Epidermal melanocyte (primary cell): ENCODE results near the gene SLC26A8.
A peak's percentile ranks its signal among the peaks of the same experiment; 100 is the strongest.
"Not testable (repeated sequence)": the region's sequence is repeated elsewhere in the genome, so short reads cannot be mapped to it uniquely, and the experiment has no call there.

Source experiments
- DNase-seq: peaks from one replicate; pipeline ENCODE4 v3.0.0; 2011; ENCODE audit warnings: low spot score; ENCODE audit not compliant: insufficient read length

SLC26A8 gene

DNA sequence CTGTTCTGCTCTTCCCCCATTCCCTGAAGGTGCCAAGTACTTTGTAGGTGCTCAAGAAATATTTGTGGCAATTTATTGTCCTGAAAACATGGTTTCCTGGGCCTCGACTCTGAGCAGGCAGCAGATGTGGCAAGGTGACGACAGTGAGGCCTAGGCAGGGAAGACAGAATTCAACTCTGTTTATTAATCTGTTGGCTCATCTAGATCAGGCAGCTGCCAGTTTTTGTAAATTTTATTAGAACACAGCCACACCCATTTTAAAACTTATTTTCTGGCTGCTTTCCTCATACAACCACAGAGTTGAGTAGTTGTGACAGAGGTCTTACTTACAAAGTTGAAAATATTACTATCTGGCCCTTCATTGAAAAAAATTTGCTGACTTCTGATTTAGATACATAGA lies 27.7 kb upstream of the SLC26A8 start:
- DNase-seq = no peak

DNA sequence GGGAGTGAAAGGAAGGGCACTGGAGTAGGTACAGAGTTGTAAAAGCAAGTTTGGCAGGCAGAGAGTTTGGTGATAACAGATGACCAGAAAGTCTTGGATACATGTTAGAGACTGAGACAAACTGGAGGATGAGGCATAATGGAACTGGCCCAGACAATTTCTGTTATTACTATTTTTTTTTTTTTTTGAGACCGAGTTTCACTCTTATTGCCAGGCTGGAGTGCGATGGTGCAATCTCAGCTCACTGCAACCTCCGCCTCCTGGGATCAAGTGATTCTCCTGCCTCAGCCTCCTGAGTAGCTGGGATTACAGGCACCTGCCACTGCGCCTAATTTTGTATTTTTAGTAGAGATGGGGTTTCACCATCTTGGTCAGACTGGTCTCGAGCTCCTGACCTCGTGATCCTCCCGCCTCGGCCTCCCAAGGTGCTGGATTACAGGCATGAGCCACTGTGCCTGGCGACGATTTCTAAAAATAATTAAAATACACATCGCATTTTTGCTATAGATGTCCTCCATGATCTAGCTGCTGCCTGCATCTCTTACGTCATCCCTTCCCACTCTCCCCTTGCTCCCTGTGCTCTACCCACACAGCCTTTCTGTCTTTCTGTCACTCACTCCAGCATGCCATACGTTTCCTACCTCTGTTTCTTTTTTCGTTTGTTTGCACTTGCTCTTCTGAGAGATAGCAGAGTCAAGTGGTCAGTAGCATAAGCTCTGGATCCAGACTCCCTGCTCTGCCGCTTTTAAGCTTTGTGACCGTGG lies 26.7 kb upstream of the SLC26A8 start:
- DNase-seq = no peak

DNA sequence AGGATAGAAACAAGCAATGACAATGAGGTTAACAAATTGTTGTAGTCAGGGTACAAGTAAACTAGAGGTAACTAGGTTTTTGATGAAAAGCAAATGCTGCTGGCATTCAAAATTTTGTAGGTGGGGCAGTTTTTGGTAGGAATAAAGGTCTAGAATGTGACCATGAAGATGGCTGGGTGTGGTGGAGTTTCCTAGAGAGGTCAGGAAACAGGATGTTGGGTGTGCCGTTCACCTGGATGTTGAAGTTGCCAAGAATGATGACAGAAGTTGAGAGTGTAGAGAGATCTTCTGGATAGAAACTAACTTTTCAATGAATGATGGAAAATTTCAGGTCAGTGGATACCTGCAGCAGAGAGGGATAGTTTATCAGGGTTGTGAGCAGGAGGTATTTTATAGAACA lies 25.9 kb upstream of the SLC26A8 start:
- no peak for DNase-seq

GRCh38 chr6:36049582-36049981 lies 25.1 kb upstream of the SLC26A8 start:
- no peak for DNase-seq

GRCh38 chr6:36042618-36043260 lies 18.3 kb upstream of the SLC26A8 start:
- no peak for DNase-seq

GRCh38 chr6:36040958-36041357 lies 16.5 kb upstream of the SLC26A8 start:
- DNase-seq = no peak

DNA sequence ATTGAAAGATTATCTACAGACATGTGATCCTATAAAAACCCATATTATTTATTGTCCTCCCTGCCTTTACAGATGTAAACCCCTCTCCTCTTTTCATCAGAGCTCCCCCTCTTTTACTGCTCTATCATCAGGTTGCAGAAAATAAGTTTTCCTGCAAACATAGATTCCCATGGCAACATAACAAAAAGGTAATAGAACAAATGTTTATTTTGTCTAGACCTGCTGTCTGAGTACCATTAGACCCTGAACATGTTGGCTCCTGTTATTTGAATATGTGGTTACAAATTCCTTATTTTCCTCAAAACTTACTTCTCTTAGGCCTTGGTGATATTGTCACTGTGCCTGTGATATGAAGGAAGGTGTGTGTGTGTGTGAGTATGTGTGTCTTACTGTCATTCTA lies 14.7 kb upstream of the SLC26A8 start:
- DNase-seq = no peak

GRCh38 chr6:36038120-36038876 lies 13.9 kb upstream of the SLC26A8 start:
- DNase-seq = no peak

- DNase-seq = no peak
These were observed 10.8 kb upstream of the SLC26A8 start for GRCh38 chr6:36035225-36035624.

DNA sequence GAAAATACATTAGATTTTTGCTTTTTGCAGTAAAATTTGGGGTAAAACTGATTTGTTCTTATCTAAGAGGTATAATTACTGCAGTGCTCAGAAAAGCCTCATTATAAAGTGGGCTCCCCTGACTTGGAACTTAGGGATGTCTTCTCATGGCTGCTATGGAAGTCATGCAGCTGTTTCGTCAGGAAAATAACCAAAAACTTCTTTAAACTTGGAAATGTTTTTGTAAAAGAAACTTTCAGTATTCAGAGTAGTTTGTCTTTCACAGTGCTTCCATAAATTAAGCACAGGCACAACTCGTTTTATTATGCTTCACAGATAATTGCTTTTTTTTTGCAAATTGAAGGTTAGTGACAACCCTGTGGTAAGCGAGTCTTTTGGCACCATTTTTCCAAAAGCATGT lies 10.0 kb upstream of the SLC26A8 start:
- no peak for DNase-seq

DNA sequence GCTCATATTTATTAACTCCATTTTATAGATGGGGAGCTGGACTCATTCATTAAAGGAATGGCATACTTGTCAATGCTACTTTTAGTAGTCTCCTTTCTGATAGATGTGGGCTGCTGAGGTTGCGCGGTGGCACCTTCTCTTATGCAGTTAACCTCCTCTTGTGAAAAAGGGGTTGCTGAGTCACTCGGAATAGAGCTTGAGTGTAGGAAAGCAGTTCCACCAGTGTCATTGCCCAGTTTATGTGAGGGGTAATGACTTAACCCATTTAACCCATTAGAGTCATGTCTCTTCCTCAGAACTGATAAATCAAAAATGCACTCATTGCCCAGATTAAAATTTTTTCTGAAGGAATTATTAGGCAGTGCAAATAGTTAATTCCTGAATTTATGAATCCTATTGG lies 9.5 kb upstream of the SLC26A8 start:
- no peak for DNase-seq

GRCh38 chr6:36033144-36033543 lies 8.7 kb upstream of the SLC26A8 start:
- not testable (repeated sequence) for DNase-seq

DNA sequence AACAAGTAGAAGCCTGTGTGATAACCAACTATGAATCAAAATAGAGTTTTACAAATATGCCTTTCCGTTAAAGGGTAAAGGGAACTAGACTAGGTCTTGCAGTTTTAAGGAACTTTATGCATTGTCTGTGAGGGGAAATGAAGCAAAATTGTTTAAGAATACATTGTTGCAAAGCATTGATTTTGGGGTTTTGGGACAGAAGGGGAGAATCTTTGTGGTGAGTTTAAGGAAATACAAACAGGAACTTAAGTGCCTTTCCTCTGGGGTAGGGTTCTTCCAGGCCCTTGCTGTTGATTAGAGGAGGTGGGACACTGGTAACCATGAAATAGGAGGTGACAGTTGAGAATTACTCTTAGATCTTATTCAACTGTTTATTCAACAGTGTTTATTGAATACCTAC lies 7.8 kb upstream of the SLC26A8 start:
- no peak for DNase-seq

DNA sequence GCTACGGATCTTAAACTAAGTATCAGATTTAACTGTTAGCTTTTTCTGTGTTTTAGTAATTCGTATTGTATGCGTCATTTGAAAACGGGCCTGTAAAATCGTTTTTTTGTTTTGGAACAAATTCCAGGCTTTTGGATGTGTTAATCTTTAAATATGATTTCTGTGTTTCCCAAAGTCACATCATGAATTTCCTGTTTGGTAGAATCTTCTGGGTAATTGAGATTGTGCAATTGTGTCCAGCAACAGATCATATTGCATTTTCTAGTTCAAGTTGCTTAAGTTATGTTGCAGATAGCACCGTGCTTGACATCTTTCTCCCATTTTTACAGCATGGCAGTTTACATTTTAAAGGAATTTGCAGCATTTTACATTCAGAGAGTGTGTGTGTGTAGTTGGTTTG lies 5.0 kb upstream of the SLC26A8 start:
- peak; percentile 27 for DNase-seq

GRCh38 chr6:36028877-36029324 lies 4.5 kb upstream of the SLC26A8 start:
- no peak for DNase-seq

- DNase-seq = no peak
These were observed 3.8 kb upstream of the SLC26A8 start for GRCh38 chr6:36028088-36028876.

DNA sequence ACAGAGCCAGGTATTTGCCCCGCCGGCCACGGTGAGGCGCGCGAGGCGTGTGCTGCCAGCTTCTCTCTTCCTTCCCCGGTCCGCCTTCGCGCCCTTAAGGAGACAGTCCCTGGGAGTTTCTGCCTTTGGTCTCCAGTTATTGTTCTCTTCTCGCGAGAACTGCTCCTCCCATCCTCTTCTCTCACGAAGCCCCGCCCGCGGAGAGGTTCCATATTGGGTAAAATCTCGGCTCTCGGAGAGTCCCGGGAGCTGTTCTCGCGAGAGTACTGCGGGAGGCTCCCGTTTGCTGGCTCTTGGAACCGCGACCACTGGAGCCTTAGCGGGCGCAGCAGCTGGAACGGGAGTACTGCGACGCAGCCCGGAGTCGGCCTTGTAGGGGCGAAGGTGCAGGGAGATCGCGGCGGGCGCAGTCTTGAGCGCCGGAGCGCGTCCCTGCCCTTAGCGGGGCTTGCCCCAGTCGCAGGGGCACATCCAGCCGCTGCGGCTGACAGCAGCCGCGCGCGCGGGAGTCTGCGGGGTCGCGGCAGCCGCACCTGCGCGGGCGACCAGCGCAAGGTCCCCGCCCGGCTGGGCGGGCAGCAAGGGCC lies 3.2 kb upstream of the SLC26A8 start, which contains the start of gene MAPK14:
Gene MAPK14, plus strand, starts transcription at position 308 of the 587 bp plus-strand sequence. CDS start 350 bp downstream, outside the sequence.
- DNase-seq = peak; percentile 98

DNA sequence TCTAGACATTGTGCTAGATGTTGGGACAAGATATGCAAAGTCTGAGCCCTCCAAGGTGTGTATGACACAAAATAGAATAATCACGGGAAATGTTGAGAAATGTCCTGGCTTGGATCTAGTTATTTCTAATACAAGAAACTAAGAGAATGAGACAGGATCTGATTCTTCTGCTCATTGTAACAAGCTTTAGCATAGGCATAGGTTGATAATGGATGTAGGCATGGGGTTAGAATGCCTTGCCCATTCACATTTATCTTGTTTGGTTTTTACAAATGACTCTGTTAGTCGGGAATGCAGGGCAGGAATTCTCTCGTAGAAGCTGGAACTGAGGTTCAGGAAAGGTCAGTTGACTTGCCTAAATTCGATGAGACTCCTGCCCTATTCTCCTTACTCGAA lies 1.5 kb upstream of the SLC26A8 start:
- no peak for DNase-seq

GRCh38 chr6:36025260-36025931 lies 955 bp upstream of the SLC26A8 start:
- no peak for DNase-seq

DNA sequence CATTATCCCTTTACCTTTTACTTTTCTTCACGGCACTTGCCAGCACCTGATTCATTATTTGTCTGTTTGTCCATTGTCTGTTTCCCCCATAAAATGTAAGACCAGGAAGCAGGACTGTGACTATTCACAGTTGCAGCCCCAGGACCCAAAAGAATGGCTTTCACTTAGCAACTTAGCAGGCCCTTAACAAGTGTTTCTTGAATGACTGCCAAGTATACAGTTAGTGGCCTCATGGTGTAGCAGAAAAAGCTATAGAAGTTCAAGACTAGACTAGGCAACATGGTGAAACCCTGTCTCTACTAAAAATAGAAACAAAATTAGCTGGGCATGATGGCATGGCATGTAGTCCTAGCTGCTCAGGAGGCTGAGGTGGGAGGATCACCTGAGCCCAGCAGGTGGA lies 4.3 kb downstream of the SLC26A8 start:
- DNase-seq = no peak
